ENCODE measurements around the gene CDK4.

Gene CDK4

GRCh38 chr12:57765698-57766463 is 13.8 kb upstream of the CDK4 start:
- no peak overlapping the region for H3K27ac ChIP-seq (ENCODE audit: low read depth, low read length)
- H3K4me3 ChIP-seq (ENCODE audit: low read depth in 1 of 5, low read length in 5 of 5), result peak overlapping the region in 4 of 5 donors; percentile 22 to 59 (median 44)
- peaks cover 3 to 19% (median 15%) of the 10 kb centered on the region in 5 donors for H3K36me3 ChIP-seq (ENCODE audit: control insufficient read depth in 5 of 5, insufficient read depth in 5 of 5, low read length in 5 of 5)
- no peaks in the 10 kb centered on the region for H3K9me3 ChIP-seq (ENCODE audit: control insufficient read depth in 5 of 5, low read length in 5 of 5)
- peaks cover 38 to 46% (median 45%) of the 10 kb centered on the region in 5 donors for H3K27me3 ChIP-seq (ENCODE audit: control insufficient read depth in 5 of 5, insufficient read depth in 4 of 5, low read length in 5 of 5)
- H3K9ac ChIP-seq (ENCODE audit: low read length in 5 of 5), result peak overlapping the region in 1 of 5 donors; percentile 18
- peaks cover 2 to 30% (median 26%) of the 10 kb centered on the region in 5 donors for H3K4me1 ChIP-seq (ENCODE audit: control insufficient read depth in 5 of 5, insufficient read depth in 5 of 5, low read length in 5 of 5)

- no peak overlapping the region for H3K27ac ChIP-seq (ENCODE audit: low read depth, low read length)
- H3K27me3 ChIP-seq (ENCODE audit: control insufficient read depth in 5 of 5, insufficient read depth in 4 of 5, low read length in 5 of 5), result peaks cover 38 to 46% (median 45%) of the 10 kb centered on the region in 5 donors
- peak overlapping the region in 4 of 5 donors; percentile 35 to 59 (median 44) for H3K4me3 ChIP-seq (ENCODE audit: low read depth in 1 of 5, low read length in 5 of 5)
- H3K36me3 ChIP-seq (ENCODE audit: control insufficient read depth in 5 of 5, insufficient read depth in 5 of 5, low read length in 5 of 5), result peaks cover 3 to 15% (median 13%) of the 10 kb centered on the region in 5 donors
- peaks cover 2 to 28% (median 25%) of the 10 kb centered on the region in 5 donors for H3K4me1 ChIP-seq (ENCODE audit: control insufficient read depth in 5 of 5, insufficient read depth in 5 of 5, low read length in 5 of 5)
- no peaks in the 10 kb centered on the region for H3K9me3 ChIP-seq (ENCODE audit: control insufficient read depth in 5 of 5, low read length in 5 of 5)
- H3K9ac ChIP-seq (ENCODE audit: low read length in 5 of 5), result peak overlapping the region in 1 of 5 donors; percentile 18
Observed at GRCh38 chr12:57765003-57765697, 13.0 kb upstream of the CDK4 start.

- Histone ChIP-seq H3K9ac (ENCODE audit: low read length in 5 of 5) (no peak overlapping the region), H3K9me3 (ENCODE audit: control insufficient read depth in 5 of 5, low read length in 5 of 5) (no peaks in the 10 kb centered on the region), H3K36me3 (ENCODE audit: control insufficient read depth in 5 of 5, insufficient read depth in 5 of 5, low read length in 5 of 5) (peaks cover 3 to 13% (median 9%) of the 10 kb centered on the region in 5 donors), H3K27ac (ENCODE audit: low read depth, low read length) (no peak overlapping the region), H3K27me3 (ENCODE audit: control insufficient read depth in 5 of 5, insufficient read depth in 4 of 5, low read length in 5 of 5) (peaks cover 38 to 46% (median 45%) of the 10 kb centered on the region in 5 donors), H3K4me3 (ENCODE audit: low read depth in 1 of 5, low read length in 5 of 5) (peak overlapping the region in 4 of 5 donors; percentile 35 to 59 (median 44)), H3K4me1 (ENCODE audit: control insufficient read depth in 5 of 5, insufficient read depth in 5 of 5, low read length in 5 of 5) (peaks cover 2 to 28% (median 25%) of the 10 kb centered on the region in 5 donors)
Observed at GRCh38 chr12:57764662-57765002, 12.5 kb upstream of the CDK4 start.

- Histone ChIP-seq H3K9ac (ENCODE audit: low read length in 5 of 5) (no peak overlapping the region), H3K36me3 (ENCODE audit: control insufficient read depth in 5 of 5, insufficient read depth in 5 of 5, low read length in 5 of 5) (peaks cover 3 to 10% (median 6%) of the 10 kb centered on the region in 5 donors), H3K4me1 (ENCODE audit: control insufficient read depth in 5 of 5, insufficient read depth in 5 of 5, low read length in 5 of 5) (peaks cover 2 to 28% (median 25%) of the 10 kb centered on the region in 5 donors), H3K27ac (ENCODE audit: low read depth, low read length) (no peak overlapping the region), H3K27me3 (ENCODE audit: control insufficient read depth in 5 of 5, insufficient read depth in 4 of 5, low read length in 5 of 5) (peaks cover 38 to 46% (median 45%) of the 10 kb centered on the region in 5 donors), H3K9me3 (ENCODE audit: control insufficient read depth in 5 of 5, low read length in 5 of 5) (peaks cover 0 to 2% (median 0%) of the 10 kb centered on the region in 5 donors), H3K4me3 (ENCODE audit: low read depth in 1 of 5, low read length in 5 of 5) (peak overlapping the region in 1 of 5 donors; percentile 36)
Observed at GRCh38 chr12:57763881-57764661, 12.0 kb upstream of the CDK4 start.

- Histone ChIP-seq H3K4me3 (ENCODE audit: low read depth in 1 of 5, low read length in 5 of 5) (no peak overlapping the region), H3K27me3 (ENCODE audit: control insufficient read depth in 5 of 5, insufficient read depth in 4 of 5, low read length in 5 of 5) (peaks cover 38 to 46% (median 42%) of the 10 kb centered on the region in 5 donors)
Observed at GRCh38 chr12:57762463-57762862, 10.4 kb upstream of the CDK4 start.

GRCh38 chr12:57761391-57761998 is 9.4 kb upstream of the CDK4 start:
- Histone ChIP-seq H3K4me1 (ENCODE audit: control insufficient read depth in 5 of 5, insufficient read depth in 5 of 5, low read length in 5 of 5) (peaks cover 2 to 25% (median 23%) of the 10 kb centered on the region in 5 donors), H3K9ac (ENCODE audit: low read length in 5 of 5) (no peak overlapping the region), H3K4me3 (ENCODE audit: low read depth in 1 of 5, low read length in 5 of 5) (no peak overlapping the region), H3K9me3 (ENCODE audit: control insufficient read depth in 5 of 5, low read length in 5 of 5) (peaks cover 0 to 16% (median 3%) of the 10 kb centered on the region in 5 donors), H3K27ac (ENCODE audit: low read depth, low read length) (no peak overlapping the region), H3K27me3 (ENCODE audit: control insufficient read depth in 5 of 5, insufficient read depth in 4 of 5, low read length in 5 of 5) (peaks cover 31 to 39% (median 32%) of the 10 kb centered on the region in 5 donors), H3K36me3 (ENCODE audit: control insufficient read depth in 5 of 5, insufficient read depth in 5 of 5, low read length in 5 of 5) (peaks cover 0 to 19% (median 14%) of the 10 kb centered on the region in 5 donors)

More at GRCh38 chr12:57762463-57762862, 10.4 kb upstream of the CDK4 start:
- Histone ChIP-seq H3K4me1 (ENCODE audit: control insufficient read depth in 5 of 5, insufficient read depth in 5 of 5, low read length in 5 of 5) (peaks cover 2 to 28% (median 25%) of the 10 kb centered on the region in 5 donors), H3K36me3 (ENCODE audit: control insufficient read depth in 5 of 5, insufficient read depth in 5 of 5, low read length in 5 of 5) (peaks cover 0 to 19% (median 14%) of the 10 kb centered on the region in 5 donors), H3K9me3 (ENCODE audit: control insufficient read depth in 5 of 5, low read length in 5 of 5) (peaks cover 0 to 16% (median 3%) of the 10 kb centered on the region in 5 donors), H3K27ac (ENCODE audit: low read depth, low read length) (no peak overlapping the region), H3K9ac (ENCODE audit: low read length in 5 of 5) (no peak overlapping the region)

GRCh38 chr12:57760347-57760982 is 8.4 kb upstream of the CDK4 start:
- peaks cover 0 to 16% (median 3%) of the 10 kb centered on the region in 5 donors for H3K9me3 ChIP-seq (ENCODE audit: control insufficient read depth in 5 of 5, low read length in 5 of 5)
- peaks cover 2 to 24% (median 20%) of the 10 kb centered on the region in 5 donors for H3K4me1 ChIP-seq (ENCODE audit: control insufficient read depth in 5 of 5, insufficient read depth in 5 of 5, low read length in 5 of 5)
- H3K4me3 ChIP-seq (ENCODE audit: low read depth in 1 of 5, low read length in 5 of 5), result no peak overlapping the region
- H3K27ac ChIP-seq (ENCODE audit: low read depth, low read length), result no peak overlapping the region
- peaks cover 21 to 29% (median 22%) of the 10 kb centered on the region in 5 donors for H3K27me3 ChIP-seq (ENCODE audit: control insufficient read depth in 5 of 5, insufficient read depth in 4 of 5, low read length in 5 of 5)
- peaks cover 0 to 19% (median 14%) of the 10 kb centered on the region in 5 donors for H3K36me3 ChIP-seq (ENCODE audit: control insufficient read depth in 5 of 5, insufficient read depth in 5 of 5, low read length in 5 of 5)
- H3K9ac ChIP-seq (ENCODE audit: low read length in 5 of 5), result no peak overlapping the region

- no peak overlapping the region for H3K9ac ChIP-seq (ENCODE audit: low read length in 5 of 5)
- H3K36me3 ChIP-seq (ENCODE audit: control insufficient read depth in 5 of 5, insufficient read depth in 5 of 5, low read length in 5 of 5), result peaks cover 0 to 19% (median 14%) of the 10 kb centered on the region in 5 donors
- peaks cover 11 to 19% (median 13%) of the 10 kb centered on the region in 5 donors for H3K27me3 ChIP-seq (ENCODE audit: control insufficient read depth in 5 of 5, insufficient read depth in 4 of 5, low read length in 5 of 5)
- peaks cover 0 to 16% (median 3%) of the 10 kb centered on the region in 5 donors for H3K9me3 ChIP-seq (ENCODE audit: control insufficient read depth in 5 of 5, low read length in 5 of 5)
- no peak overlapping the region for H3K4me3 ChIP-seq (ENCODE audit: low read depth in 1 of 5, low read length in 5 of 5)
- no peak overlapping the region for H3K27ac ChIP-seq (ENCODE audit: low read depth, low read length)
- H3K4me1 ChIP-seq (ENCODE audit: control insufficient read depth in 5 of 5, insufficient read depth in 5 of 5, low read length in 5 of 5), result peaks cover 0 to 17% (median 13%) of the 10 kb centered on the region in 5 donors
Observed at GRCh38 chr12:57759360-57759980, 7.4 kb upstream of the CDK4 start.

All from subcutaneous abdominal adipose tissue (tissue), 5 donors.